Measurements from ENCODE around the gene OSMR.
A peak's percentile ranks its signal among the peaks of the same experiment; 100 is the strongest.

Gene OSMR

GRCh38 chr5:38899936-38900335 lies 54.1 kb downstream of the OSMR start:
- in situ Hi-C loops (cut with MboI; ENCODE audit: low sequenced_read_pairs), result no loop called here
- no peaks in the 10 kb centered on the region; the same call in 1 of the 2 replicates for H3K36me3 ChIP-seq (replicated peaks)

GRCh38 chr5:38905516-38905915 lies 59.7 kb downstream of the OSMR start:
- Histone ChIP-seq H3K27me3 (ENCODE audit: low read depth) (no peaks in the 10 kb centered on the region), H3K4me3 (no peak overlapping the region), H3K4me1 (no peaks in the 10 kb centered on the region), H3K36me3 (replicated peaks) (no peaks in the 10 kb centered on the region; the same call in 1 of the 2 replicates), H3K9me3 (peaks cover 3% of the 10 kb centered on the region; the same call in 1 of the 2 replicates)
- in situ Hi-C loops (cut with MboI; ENCODE audit: low sequenced_read_pairs), result no loop called here
- DNase-seq (ENCODE audit: low spot score in 2 of 2), result no peak

More at GRCh38 chr5:38899936-38900335, 54.1 kb downstream of the OSMR start:
- Histone ChIP-seq H3K9me3 (no peaks in the 10 kb centered on the region), H3K27me3 (ENCODE audit: low read depth) (no peaks in the 10 kb centered on the region), H3K4me1 (no peaks in the 10 kb centered on the region), H3K4me3 (no peak overlapping the region)
- no peak for DNase-seq (ENCODE audit: low spot score in 2 of 2)

DNA sequence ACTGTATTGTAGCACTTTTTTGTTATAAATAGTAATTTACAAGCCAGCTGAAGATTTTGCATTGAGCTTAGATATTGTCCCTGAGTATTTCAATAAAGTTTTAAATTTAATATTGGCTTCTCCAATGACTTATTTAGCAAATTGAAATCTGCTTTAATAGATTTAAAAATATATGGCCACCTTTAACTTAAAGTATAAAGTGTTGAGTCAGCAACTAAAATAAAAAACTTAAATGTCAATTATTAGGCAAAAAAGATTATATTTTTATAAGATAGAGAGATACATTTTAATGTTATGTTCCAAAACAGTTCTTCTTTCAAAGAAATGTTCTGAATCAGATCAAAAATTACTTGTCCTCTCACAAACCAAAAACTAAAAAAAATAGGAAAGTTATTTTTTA lies 60.7 kb downstream of the OSMR start:
- H3K9me3 ChIP-seq, result peaks cover 3% of the 10 kb centered on the region; the same call in 1 of the 2 replicates
- H3K4me1 ChIP-seq, result no peaks in the 10 kb centered on the region
- DNase-seq (ENCODE audit: low spot score in 2 of 2), result no peak
- H3K27me3 ChIP-seq (ENCODE audit: low read depth), result no peaks in the 10 kb centered on the region
- H3K4me3 ChIP-seq, result no peak overlapping the region
- no peaks in the 10 kb centered on the region; the same call in 1 of the 2 replicates for H3K36me3 ChIP-seq (replicated peaks)
- in situ Hi-C loops (cut with MboI; ENCODE audit: low sequenced_read_pairs), result no loop called here

DNA sequence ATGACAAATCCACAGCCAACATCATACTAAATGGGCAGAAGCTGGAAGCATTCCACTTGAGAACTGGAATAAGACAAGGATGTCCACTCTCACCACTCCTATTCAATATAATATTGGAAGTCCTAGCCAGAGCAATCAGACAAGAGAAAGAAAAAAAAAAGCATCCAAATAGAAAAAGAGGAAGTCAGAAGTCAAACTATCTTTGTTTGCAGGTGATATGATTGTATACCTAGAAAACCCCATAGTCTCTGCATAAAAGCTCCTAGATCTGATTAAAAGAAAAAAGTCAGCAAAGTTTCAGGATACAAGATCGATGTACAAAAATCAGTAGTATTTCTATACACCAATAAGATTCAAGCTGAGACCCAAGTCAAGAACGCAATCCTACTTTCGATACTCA lies 66.1 kb downstream of the OSMR start:
- H3K27me3 ChIP-seq (ENCODE audit: low read depth), result no peaks in the 10 kb centered on the region
- no peak for DNase-seq (ENCODE audit: low spot score in 2 of 2)
- in situ Hi-C loops (cut with MboI; ENCODE audit: low sequenced_read_pairs), result no loop called here
- H3K4me3 ChIP-seq, result no peak overlapping the region
- H3K4me1 ChIP-seq, result no peaks in the 10 kb centered on the region
- no peaks in the 10 kb centered on the region for H3K36me3 ChIP-seq (replicated peaks)
- peaks cover 3% of the 10 kb centered on the region; the same call in 1 of the 2 replicates for H3K9me3 ChIP-seq

GRCh38 chr5:38913714-38914113 lies 67.9 kb downstream of the OSMR start:
- H3K9me3 ChIP-seq, result peaks cover 3% of the 10 kb centered on the region; the same call in 1 of the 2 replicates
- H3K4me1 ChIP-seq, result no peaks in the 10 kb centered on the region
- no peak for DNase-seq (ENCODE audit: low spot score in 2 of 2)
- in situ Hi-C loops (cut with MboI; ENCODE audit: low sequenced_read_pairs), result no loop called here
- no peaks in the 10 kb centered on the region for H3K36me3 ChIP-seq (replicated peaks)
- no peaks in the 10 kb centered on the region for H3K27me3 ChIP-seq (ENCODE audit: low read depth)
- no peak overlapping the region for H3K4me3 ChIP-seq

DNA sequence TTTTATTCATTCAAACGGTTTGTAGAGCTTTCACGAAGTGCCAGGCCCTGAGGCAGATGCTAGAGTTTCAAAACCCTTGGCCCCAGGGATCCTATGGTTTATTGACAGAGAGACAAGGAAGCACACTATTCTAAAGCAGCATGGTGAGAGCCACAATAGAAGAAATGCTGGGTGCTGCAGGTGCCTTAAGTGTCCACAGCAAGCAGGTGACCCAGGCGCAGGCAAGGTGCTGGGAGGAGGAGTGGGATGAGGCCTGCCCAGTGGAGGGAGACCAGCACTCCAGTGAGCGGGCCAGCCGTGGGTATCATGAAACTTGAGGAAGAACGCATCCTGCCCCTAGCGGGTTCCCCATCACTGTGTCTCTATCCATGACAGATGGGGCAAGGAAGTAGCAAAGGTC lies 71.0 kb downstream of the OSMR start:
- no peaks in the 10 kb centered on the region for H3K4me1 ChIP-seq
- H3K4me3 ChIP-seq, result no peak overlapping the region
- H3K9me3 ChIP-seq, result no peaks in the 10 kb centered on the region
- DNase-seq (ENCODE audit: low spot score in 2 of 2), result no peak
- in situ Hi-C loops (cut with MboI; ENCODE audit: low sequenced_read_pairs), result no loop called here
- no peaks in the 10 kb centered on the region for H3K36me3 ChIP-seq (replicated peaks)
- H3K27me3 ChIP-seq (ENCODE audit: low read depth), result no peaks in the 10 kb centered on the region

GRCh38 chr5:38921174-38921573 lies 75.4 kb downstream of the OSMR start:
- Histone ChIP-seq H3K27me3 (ENCODE audit: low read depth) (no peaks in the 10 kb centered on the region), H3K4me3 (no peak overlapping the region), H3K9me3 (no peaks in the 10 kb centered on the region), H3K4me1 (no peaks in the 10 kb centered on the region), H3K36me3 (replicated peaks) (no peaks in the 10 kb centered on the region)
- in situ Hi-C loops (cut with MboI; ENCODE audit: low sequenced_read_pairs), result loop anchor here (10.0 kb wide), 1 partner anchor 86 kb away; no protein-coding TSS in a partner anchor
- DNase-seq (ENCODE audit: low spot score in 2 of 2), result peak in 1 of 2 experiments; percentile 15

GRCh38 chr5:38922199-38922598 lies 76.4 kb downstream of the OSMR start:
- H3K4me3 ChIP-seq, result no peak overlapping the region
- peak; percentile 45 to 69 for DNase-seq (ENCODE audit: low spot score in 2 of 2)
- H3K27me3 ChIP-seq (ENCODE audit: low read depth), result no peaks in the 10 kb centered on the region
- H3K4me1 ChIP-seq, result no peaks in the 10 kb centered on the region
- in situ Hi-C loops (cut with MboI; ENCODE audit: low sequenced_read_pairs), result loop anchor here (10.0 kb wide), 1 partner anchor 87 kb away; no protein-coding TSS in a partner anchor
- no peaks in the 10 kb centered on the region for H3K36me3 ChIP-seq (replicated peaks)
- H3K9me3 ChIP-seq, result no peaks in the 10 kb centered on the region

- in situ Hi-C loops (cut with MboI; ENCODE audit: low sequenced_read_pairs), result loop anchor here (10.0 kb wide), 1 partner anchor 89 kb away; no protein-coding TSS in a partner anchor
- DNase-seq (ENCODE audit: low spot score in 2 of 2), result no peak
- H3K27me3 ChIP-seq (ENCODE audit: low read depth), result no peaks in the 10 kb centered on the region
- no peak overlapping the region for H3K4me3 ChIP-seq
- no peaks in the 10 kb centered on the region for H3K36me3 ChIP-seq (replicated peaks)
- no peaks in the 10 kb centered on the region for H3K9me3 ChIP-seq
- H3K4me1 ChIP-seq, result no peaks in the 10 kb centered on the region
Measured at GRCh38 chr5:38923661-38924451, 78.0 kb downstream of the OSMR start.

GRCh38 chr5:38925154-38925925 lies 79.5 kb downstream of the OSMR start:
- in situ Hi-C loops (cut with MboI; ENCODE audit: low sequenced_read_pairs), result loop anchor here (10.0 kb wide), 1 partner anchor 91 kb away; no protein-coding TSS in a partner anchor

GRCh38 chr5:38926121-38926520 lies 80.3 kb downstream of the OSMR start:
- in situ Hi-C loops (cut with MboI; ENCODE audit: low sequenced_read_pairs), result loop anchor here (10.0 kb wide), 1 partner anchor 91 kb away; no protein-coding TSS in a partner anchor
- Histone ChIP-seq H3K4me3 (no peak overlapping the region), H3K36me3 (replicated peaks) (no peaks in the 10 kb centered on the region), H3K4me1 (no peaks in the 10 kb centered on the region), H3K9me3 (no peaks in the 10 kb centered on the region), H3K27me3 (ENCODE audit: low read depth) (no peaks in the 10 kb centered on the region)
- no peak for DNase-seq (ENCODE audit: low spot score in 2 of 2)

More at GRCh38 chr5:38925154-38925925, 79.5 kb downstream of the OSMR start:
- H3K4me1 ChIP-seq, result no peaks in the 10 kb centered on the region
- DNase-seq (ENCODE audit: low spot score in 2 of 2), result no peak
- no peaks in the 10 kb centered on the region for H3K27me3 ChIP-seq (ENCODE audit: low read depth)
- H3K9me3 ChIP-seq, result no peaks in the 10 kb centered on the region
- H3K4me3 ChIP-seq, result no peak overlapping the region
- H3K36me3 ChIP-seq (replicated peaks), result no peaks in the 10 kb centered on the region

GRCh38 chr5:38927470-38927869 lies 81.7 kb downstream of the OSMR start:
- no peak for DNase-seq (ENCODE audit: low spot score in 2 of 2)
- no peaks in the 10 kb centered on the region for H3K36me3 ChIP-seq (replicated peaks)
- in situ Hi-C loops (cut with MboI; ENCODE audit: low sequenced_read_pairs), result loop anchor here (10.0 kb wide), 1 partner anchor 93 kb away; no protein-coding TSS in a partner anchor
- no peak overlapping the region for H3K4me3 ChIP-seq
- H3K27me3 ChIP-seq (ENCODE audit: low read depth), result no peaks in the 10 kb centered on the region
- H3K4me1 ChIP-seq, result no peaks in the 10 kb centered on the region
- no peaks in the 10 kb centered on the region for H3K9me3 ChIP-seq

- Histone ChIP-seq H3K9me3 (no peaks in the 10 kb centered on the region), H3K4me3 (no peak overlapping the region), H3K27me3 (ENCODE audit: low read depth) (no peaks in the 10 kb centered on the region), H3K36me3 (replicated peaks) (no peaks in the 10 kb centered on the region), H3K4me1 (no peaks in the 10 kb centered on the region)
- in situ Hi-C loops (cut with MboI; ENCODE audit: low sequenced_read_pairs), result loop anchor here (10.0 kb wide), 1 partner anchor 95 kb away; no protein-coding TSS in a partner anchor
- no peak for DNase-seq (ENCODE audit: low spot score in 2 of 2)
Measured at GRCh38 chr5:38929838-38930237, 84.0 kb downstream of the OSMR start.

Data from HAP-1 (cell line).